K562 (cell line): ENCODE measurements around the gene SLC35F2. TPM values are rescaled to one million over a fixed set of nuclear protein-coding genes. Genes with fewer than 3 reads are reported as not detected.

Source experiments
- AFF1 ChIP-seq, 2 experiments: fragments of 450-650 bp; IDR thresholded peaks; 2 replicates each; pipeline ENCODE4 v1.6.1; 2018; ENCODE audit warnings: mild to moderate bottlenecking in 2 of 2, low read depth in 1 of 2; ENCODE audit not compliant: partially characterized antibody in 2 of 2
- ARID3B ChIP-seq: fragments of 250-450 bp; sonication (Bioruptor Pico); IDR thresholded peaks from 2 replicates; pipeline ENCODE4 v1.4.0; 2020; ENCODE audit warnings: borderline replicate concordance
- CUX1 ChIP-seq: fragments of 200-800 bp; sonication (Bioruptor generic); IDR thresholded peaks from 2 replicates; pipeline ENCODE4 v1.6.1; 2016; ENCODE audit warnings: missing genetic modification characterization, missing compliant biosample characterization
- GTF2E2 ChIP-seq: fragments of 200-800 bp; sonication (Bioruptor generic); IDR thresholded peaks from 2 replicates; pipeline ENCODE4 v1.6.1; 2016; ENCODE audit warnings: missing genetic modification characterization, missing compliant biosample characterization
- HCFC1 ChIP-seq: IDR thresholded peaks from 2 replicates; pipeline ENCODE4 v1.6.1; 2012; ENCODE audit warnings: low read depth, low read length, improper control_type of control experiment
- MCM5 ChIP-seq: fragments of 450-650 bp; IDR thresholded peaks from 2 replicates; pipeline ENCODE4 v1.6.1; 2016; ENCODE audit warnings: low read depth
- MCM7 ChIP-seq, 2 experiments: fragments of 450-650 bp; IDR thresholded peaks; 2 replicates each; pipeline ENCODE4 v1.6.1; 2016 to 2018
- NCOA6 ChIP-seq: fragments of 450-650 bp; IDR thresholded peaks from 2 replicates; pipeline ENCODE4 v1.6.1; 2017; ENCODE audit warnings: mild to moderate bottlenecking
- NFIX ChIP-seq: fragments of 250-450 bp; sonication (Bioruptor Pico); IDR thresholded peaks from 2 replicates; pipeline ENCODE4 v1.4.0; 2020; ENCODE audit warnings: low read depth, mild to moderate bottlenecking, moderate library complexity
- POLR2A ChIP-seq: fragments of 450-650 bp; conservative IDR thresholded peaks from 2 replicates; pipeline ENCODE4 v1.6.1; 2016
- PURB ChIP-seq: sonication (generic); formaldehyde crosslinking; IDR thresholded peaks from 2 replicates; pipeline ENCODE4 v1.9.0; 2021; ENCODE audit warnings: low read depth, mild to moderate bottlenecking, missing genetic modification reagents
- RCOR1 ChIP-seq, 2 experiments: IDR thresholded peaks; 2 replicates each; pipeline ENCODE4 v1.6.1; 2012; ENCODE audit warnings: low read depth in 2 of 2, low read length in 2 of 2, borderline replicate concordance in 1 of 2, improper control_type of control experiment in 1 of 2
- TAF1 ChIP-seq: IDR thresholded peaks from 2 replicates; pipeline ENCODE4 v1.6.1; 2011; ENCODE audit warnings: mild to moderate bottlenecking, low read length, moderate library complexity; ENCODE audit not compliant: insufficient read depth, control insufficient read depth, severe bottlenecking; ENCODE audit errors: extremely low read depth
- ZNF12 ChIP-seq: sonication (generic); formaldehyde crosslinking; IDR thresholded peaks from 2 replicates; pipeline ENCODE4 v1.4.0; 2020; ENCODE audit warnings: mild to moderate bottlenecking, missing genetic modification reagents
- ZNF239 ChIP-seq: fragments of 250-450 bp; sonication (Bioruptor Pico); IDR thresholded peaks from 2 replicates; pipeline ENCODE4 v1.4.0; 2020; ENCODE audit warnings: mild to moderate bottlenecking
- polyA plus RNA-seq, 8 experiments: library from polyadenylated mRNA; depleted of rRNA in 4 of 8; stranded (reverse) in 5 of 8; unstranded in 3 of 8; fragments of >200 nt; fragmentation: Nextera tagmentation in 2 of 8; fragmentation: Illumina TruSeq in 1 of 8; extraction: Ambion mirVana in 2 of 8; extraction: Trizol in 1 of 8; gene quantifications; 2 replicates each; pipeline versions ENCODE4 v1.2.1 to v1.2.3, GENCODE V29; 2011 to 2014; ENCODE audit warnings: inconsistent platforms in 1 of 8, missing spikeins in 1 of 8
- total RNA-seq, 7 experiments: library from RNA; depleted of rRNA in 6 of 7; stranded (reverse); fragments of >200 nt in 6 of 7; fragmentation: Illumina TruSeq in 2 of 7; extraction: Trizol in 2 of 7; gene quantifications; 2 replicates each; pipeline versions ENCODE4 v1.2.1 to v1.2.3, GENCODE V29; 2011 to 2021; ENCODE audit warnings: low replicate concordance in 1 of 7

The SLC35F2 gene
- total and polyA plus RNA-seq, 9 of the 15 experiments (the other 6 are each of a cell fraction or from before 2014, with no cell fraction given) = 28.6 to 63.9 (median 53.4) TPM

- TF ChIP-seq AFF1 (IDR thresholded peaks at IDR 0.05; ENCODE audit: low read depth in 1 of 2, partially characterized antibody in 2 of 2) (no peak), POLR2A (peak; percentile 85), GTF2E2 (tag) (no peak; the same call in 1 of the 2 replicates), TAF1 (peak; percentile 72), ZNF12 (0 out of 2 replicates have a peak, but pooled peaks have one; percentile 26), PURB (CRISPR knock-in tag) (no peak), ARID3B (CRISPR knock-in tag) (no peak), NCOA6 (no peak), NFIX (CRISPR knock-in tag) (no peak), MCM5 (no peak), HCFC1 (no peak), CUX1 (CRISPR knock-in tag) (no peak), RCOR1 (IDR thresholded peaks at IDR 0.05; ENCODE audit: borderline replicate concordance in 1 of 2, low read depth in 2 of 2, low read length in 2 of 2) (peak in 1 of 2 experiments; percentile 12; a peak in 2 of 4 replicates), ZNF239 (CRISPR knock-in tag) (no peak), MCM7 (IDR thresholded peaks at IDR 0.05) (no peak)
These were observed at the start of gene SLC35F2 (continued) for GRCh38 chr11:107858217-107859070.
